Keratinocyte (primary cell): Measurements from ENCODE around the gene RNH1.

Experiments
- CTCF ChIP-seq, 3 experiments: IDR thresholded peaks in 1 of 3; conservative IDR thresholded peaks in 1 of 3; optimal IDR thresholded peaks in 1 of 3; 2 replicates in 2 of 3; 3 replicates in 1 of 3; pipeline versions ENCODE3 to v1.5.1; 2011; ENCODE audit warnings: low read length in 3 of 3, mild to moderate bottlenecking in 3 of 3, moderate library complexity in 2 of 3, control low read depth in 1 of 3, inconsistent platforms in 1 of 3; ENCODE audit not compliant: insufficient read depth in 2 of 3; ENCODE audit errors: extremely low read depth in 1 of 3
- EZH2 ChIP-seq: IDR thresholded peaks from one replicate; pipeline ENCODE4 v1.6.1; 2012; ENCODE audit warnings: inconsistent platforms, mild to moderate bottlenecking, low read length, moderate library complexity

GRCh38 chr11:534396-535209 is 27.6 kb upstream of the RNH1 start:
- TF ChIP-seq CTCF (optimal IDR thresholded peaks at IDR 0.05 in 1 of 3, IDR thresholded peaks at IDR 0.05 in 1 of 3, conservative IDR thresholded peaks at IDR 0.05 in 1 of 3; ENCODE audit: extremely low read depth in 1 of 3, insufficient read depth in 2 of 3, low read length in 3 of 3) (peak in 1 of 3 experiments; percentile 29), EZH2 (no peak)
